Stimulated activated CD4-positive, alpha-beta T cell treated with anti-CD3 and anti-CD28 coated beads, TNF-alpha, amount 100 ng/mL, for 1 hour (primary cell): ENCODE data around the gene FKBP15.
"Not testable (repeated sequence)": the region's sequence is repeated elsewhere in the genome, so short reads cannot be mapped to it uniquely, and the experiment has no call there.

ENCODE experiments used
- DNase-seq, 3 donors: peaks; one replicate each; pipeline ENCODE4 v3.0.0-alpha.2; 2020; ENCODE audit warnings: low read depth in 3 of 3, low spot score in 1 of 3

FKBP15 gene

DNA sequence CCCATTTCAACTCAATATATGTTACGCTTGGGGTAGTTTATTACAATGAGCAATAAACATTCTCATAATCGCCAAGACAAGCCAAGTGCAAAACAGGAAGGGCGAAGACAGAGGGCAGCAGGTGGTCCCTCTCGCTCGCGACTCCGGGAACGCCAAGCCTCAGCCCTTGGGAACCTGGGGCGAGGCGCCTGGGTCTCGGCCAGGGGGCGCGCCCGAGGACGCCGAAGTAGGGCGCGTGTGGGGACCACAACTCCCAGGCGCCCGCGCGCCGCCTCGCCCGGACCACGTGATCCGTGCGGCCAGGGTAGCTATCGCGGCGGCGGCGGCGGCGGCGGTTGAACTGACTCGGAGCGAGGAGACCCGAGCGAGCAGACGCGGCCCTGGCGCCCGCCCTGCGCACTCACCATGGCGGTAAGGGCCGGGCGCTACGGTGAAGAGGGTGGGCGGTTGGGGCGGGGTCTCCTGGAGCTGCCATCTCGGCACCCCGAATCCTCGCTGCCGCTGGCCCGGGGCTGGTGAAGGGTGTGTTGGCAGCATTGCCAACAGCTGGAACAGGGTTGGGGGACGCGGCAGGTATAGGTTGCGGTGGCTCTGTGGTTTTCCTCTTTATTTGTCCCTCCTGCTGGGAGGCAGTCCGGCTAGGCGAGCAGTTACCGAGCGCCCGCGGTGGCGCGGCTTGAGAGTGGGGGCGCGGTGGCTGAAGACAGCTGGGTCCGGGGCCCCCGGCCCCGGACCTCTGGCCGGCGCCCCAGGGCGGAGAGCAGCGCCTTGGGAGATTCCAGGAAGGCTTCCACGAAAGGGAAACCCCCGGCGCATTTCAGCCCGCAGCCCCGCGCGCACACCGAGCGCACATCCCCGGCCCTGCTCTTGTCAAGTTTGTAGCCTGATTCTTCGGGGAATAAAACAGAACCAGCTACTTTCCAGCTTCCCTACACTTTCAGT, 70.1 kb downstream of the FKBP15 start, which contains the start of gene SLC31A2:
TSS of gene SLC31A2 (plus strand) at position 338 of the 942 bp plus-strand sequence. CDS start at position 406, 68 bp downstream.
- DNase-seq: peak; percentile 49 to 82 (median 65)

DNA sequence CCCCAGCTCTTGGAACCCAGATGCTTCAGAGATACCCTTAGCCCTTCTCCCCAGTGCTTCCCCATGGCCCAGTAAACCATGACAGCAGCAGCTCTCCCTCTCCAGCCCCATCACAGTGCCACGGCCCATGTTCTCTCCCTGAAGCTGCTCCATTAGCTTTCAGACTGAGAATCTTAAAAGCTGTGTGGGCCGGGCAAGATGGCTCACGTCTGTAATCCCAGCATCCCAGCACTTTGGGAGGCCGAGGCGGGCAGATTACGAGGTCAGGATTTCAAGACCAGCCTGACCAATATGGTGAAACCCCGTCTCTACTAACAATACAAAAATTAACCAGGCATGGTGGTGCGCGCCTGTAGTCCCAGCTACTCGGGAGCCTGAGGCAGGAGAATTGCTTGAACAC, 71.5 kb downstream of the FKBP15 start:
- DNase-seq: not testable (repeated sequence)

DNA sequence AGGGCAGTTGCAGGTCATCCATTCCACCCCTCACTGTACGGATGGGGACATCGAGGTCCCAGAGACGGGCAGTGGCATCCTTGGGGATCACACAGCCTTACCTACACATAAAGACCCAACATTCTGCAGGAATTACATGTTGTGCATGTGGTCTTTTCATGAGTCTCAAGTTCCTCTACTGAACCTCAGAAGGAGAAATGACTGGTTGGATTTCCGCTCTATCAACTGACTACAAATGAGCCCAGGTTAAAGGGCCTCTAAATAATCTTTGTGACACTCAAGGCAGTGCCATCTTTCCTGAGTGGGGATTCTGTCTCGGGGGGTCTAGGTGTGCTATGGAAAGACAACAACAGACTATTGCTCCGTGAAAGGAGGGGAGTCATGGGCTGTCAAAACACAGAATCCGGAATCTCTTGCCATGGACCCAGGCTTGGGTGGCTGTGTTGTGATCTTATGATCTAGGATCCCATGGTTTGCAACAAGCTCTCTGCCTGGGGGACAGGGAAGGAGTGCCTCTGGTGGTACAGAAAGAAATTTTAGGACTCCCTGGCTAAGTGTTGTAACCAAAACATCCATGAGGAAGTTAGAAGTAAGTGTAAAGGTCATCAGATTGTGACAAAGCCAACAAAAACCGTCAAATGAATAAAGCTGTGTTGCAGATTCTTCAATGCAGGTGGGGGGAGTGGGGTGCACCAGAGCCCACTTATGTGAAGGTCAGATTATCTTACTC, 72.1 kb downstream of the FKBP15 start:
- DNase-seq: no peak

DNA sequence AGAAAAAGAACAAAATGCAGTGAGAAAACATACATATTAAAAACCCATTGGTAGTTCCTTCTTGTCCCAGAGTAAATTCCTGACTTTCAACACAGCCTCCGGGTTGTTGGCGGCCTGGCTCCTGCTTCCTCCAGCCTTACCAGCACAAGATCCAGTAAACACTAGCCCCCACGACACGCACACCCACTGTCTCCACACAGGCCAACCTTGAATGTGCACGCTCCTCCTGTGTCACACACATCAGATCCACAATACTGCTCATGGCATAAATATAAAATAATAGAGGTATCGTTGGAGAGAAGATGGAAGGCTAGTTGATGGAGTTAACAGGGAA, 72.7 kb downstream of the FKBP15 start:
- DNase-seq: no peak

DNA sequence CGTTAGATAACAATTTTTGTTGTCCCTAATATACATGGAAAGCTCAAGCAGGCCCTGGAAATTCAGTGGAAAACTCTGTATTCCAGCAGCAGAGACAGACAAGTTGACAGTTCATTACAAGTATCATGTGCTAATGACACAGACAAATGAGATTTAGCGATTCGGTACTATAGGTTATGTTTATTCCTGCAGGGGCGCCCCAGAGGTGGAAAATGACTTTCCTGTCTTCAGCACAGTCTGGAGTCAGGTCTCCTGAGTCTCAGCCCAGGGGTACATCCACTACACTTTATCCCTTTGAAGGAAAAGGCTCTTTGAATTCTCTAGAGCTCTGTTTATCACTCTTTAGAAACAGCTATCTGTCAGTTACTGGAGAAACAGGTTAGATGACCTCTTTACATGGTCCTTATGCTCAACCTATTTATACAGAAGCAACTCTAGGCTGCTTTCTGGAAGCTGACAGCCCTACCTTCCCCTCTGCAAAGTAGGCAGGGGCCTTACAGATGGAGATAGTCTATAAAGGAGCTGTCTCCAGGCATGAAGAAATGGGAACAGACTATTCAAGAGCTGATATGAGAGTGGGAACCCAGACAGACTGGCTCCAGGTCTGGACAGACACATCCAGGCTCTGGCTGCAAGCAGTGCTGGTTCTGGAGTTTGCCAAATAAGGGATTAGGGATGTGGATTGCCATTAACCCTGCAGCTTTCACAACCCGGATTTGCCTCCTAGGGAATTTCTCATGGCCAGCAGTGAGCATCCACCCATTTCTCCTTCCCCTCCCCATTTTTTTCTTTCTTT, 77.4 kb downstream of the FKBP15 start:
- DNase-seq: no peak

DNA sequence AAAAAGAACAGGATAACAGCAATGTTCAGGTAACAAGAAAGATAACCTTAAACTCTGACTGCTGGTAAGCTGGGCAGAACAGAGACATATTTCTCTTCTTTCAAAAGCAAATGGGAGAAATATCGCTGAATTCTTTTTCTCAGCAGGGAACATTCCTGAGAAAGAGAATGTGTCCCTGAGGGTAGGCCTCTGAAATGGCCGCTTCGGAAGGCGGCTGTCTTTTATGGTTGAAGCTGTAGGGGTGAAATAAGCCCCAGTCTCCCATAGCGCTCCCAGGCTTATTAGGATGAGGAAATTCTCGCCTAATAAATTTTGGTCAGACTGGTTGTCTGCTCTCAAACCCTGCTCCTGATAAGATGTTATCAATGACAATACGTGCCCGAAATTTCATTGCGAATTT, 80.2 kb downstream of the FKBP15 start:
- not testable (repeated sequence) for DNase-seq

DNA sequence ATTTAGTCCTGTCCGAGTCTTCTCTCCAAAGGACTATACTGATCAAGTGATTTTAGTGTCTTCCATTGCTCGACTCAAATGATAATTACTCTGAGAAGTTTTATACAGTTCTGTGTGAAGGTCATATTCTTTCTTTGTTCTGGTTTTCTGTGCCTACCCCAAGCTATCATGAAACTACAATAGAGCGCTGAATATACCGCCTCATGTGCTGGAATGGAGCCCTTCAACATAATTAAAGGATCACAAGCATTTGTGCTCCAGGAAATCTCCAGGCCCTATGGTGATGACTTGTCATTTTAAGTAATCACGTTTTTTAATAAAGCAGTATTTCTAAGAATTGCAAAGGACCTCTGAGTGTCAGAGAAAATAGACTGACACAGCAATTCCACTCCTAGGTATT, 81.1 kb downstream of the FKBP15 start:
- DNase-seq: no peak

DNA sequence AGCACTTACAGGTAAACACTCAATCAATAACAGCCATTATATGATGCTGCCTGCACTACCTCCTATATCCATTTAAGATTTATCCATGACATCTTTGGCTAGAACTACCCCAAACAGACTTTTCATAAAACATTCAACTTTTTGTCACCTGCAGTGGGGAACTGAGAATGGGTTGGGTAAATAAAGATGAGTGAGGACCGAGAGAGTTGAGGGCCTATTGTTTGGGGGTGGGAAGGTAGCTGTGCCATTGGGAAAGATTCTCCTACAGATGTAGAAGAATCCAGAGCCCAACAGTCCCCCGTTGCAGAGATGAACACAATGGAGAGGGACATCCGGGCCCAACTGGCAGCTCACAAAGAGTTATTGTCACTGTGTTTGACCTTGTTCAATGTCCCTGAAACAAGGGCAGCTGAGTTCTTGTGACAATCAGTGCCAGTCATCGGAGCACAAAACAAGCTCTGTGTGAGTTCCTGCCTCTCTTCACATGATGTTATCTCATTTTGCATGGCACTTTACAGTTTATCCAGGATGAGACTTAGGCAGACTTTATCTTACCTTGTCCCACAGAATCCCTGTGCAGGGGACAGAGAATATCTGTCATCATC, 81.8 kb downstream of the FKBP15 start:
- DNase-seq: no peak

DNA sequence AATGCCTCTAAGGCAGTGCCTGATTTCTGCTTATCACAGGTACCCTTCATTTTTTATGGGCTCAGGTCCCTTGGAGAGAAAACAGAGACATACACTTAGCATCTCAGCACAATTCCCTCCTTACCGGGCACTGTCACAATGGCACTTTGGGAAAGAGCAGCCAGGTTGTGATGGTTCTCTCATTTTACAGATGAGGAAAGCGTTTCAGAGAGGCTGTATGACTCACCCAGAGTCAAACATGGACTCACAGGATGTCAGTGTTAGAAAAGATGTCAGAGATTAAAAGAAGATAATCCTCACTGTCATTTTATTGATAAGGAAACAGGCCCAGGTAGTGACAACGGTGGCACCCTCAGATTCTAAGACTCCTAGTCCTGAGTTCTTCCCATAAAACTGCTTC, 82.3 kb downstream of the FKBP15 start:
- no peak for DNase-seq

DNA sequence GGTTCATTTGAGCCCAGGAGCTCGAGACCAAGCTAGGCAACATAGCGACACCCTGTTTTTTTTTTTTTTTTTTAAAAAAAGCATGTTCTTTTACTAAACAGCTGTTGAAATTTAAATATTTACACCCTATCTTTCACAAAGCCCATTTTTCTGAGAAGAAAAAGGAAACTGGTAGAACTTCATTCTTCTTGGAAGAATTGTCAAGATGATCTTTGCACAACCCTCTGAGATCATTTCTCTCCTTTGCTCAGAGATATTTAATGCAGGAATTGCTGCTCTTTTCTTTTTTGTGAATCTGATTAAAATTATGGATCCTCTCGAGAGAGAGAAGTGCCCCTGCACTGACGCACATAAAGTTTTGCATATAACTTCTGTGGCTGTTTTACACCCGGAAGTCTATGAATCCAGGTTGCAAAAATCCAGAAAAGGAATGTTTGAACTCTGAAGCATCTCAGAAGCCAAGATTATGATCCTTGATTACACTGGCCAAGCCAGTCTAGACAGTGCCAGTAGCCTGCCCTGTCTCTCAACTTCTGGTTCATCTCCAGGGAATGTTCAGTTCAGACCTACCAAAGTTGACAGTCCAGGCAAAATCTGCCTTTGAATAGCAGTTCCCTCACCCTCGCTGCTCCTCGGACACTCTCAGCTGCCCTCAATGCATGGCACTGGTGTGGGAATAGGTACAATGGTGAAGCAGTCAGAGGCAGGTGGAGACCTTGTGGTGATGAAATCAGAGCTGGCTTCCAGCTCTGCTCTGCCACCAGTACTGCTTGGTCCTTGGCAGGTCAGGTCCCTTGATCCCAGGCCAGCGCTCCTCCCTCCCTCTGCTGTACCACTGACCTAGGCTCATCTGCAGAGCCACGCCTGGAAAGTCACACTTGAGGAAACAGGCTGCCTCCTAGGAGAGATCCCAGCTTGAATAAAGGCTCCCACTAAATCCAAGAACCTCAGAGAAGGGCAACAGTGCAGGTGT, 83.6 kb downstream of the FKBP15 start:
- no peak for DNase-seq

DNA sequence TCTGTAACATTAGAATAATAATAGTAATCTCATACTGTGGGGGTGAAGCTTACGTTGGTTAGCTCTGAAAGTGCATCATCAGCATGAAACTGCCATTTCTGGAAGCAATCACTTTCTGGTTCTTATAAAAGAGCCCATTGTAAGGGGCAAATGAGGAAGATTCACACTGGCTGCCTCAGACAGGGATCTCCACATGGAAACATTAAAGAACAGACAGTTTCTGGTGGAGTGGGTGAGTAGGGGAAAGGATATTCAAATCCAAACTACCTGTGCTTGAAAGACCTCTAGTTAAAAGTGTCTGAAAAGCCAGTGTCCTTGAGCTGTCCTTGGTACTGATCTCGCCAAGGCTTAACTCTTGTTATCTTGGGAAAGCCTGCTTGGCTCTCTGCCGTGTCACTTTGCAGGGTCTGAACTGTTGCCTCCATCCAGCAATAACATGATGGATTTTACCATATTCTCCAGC, 89.4 kb downstream of the FKBP15 start:
- DNase-seq: no peak

DNA sequence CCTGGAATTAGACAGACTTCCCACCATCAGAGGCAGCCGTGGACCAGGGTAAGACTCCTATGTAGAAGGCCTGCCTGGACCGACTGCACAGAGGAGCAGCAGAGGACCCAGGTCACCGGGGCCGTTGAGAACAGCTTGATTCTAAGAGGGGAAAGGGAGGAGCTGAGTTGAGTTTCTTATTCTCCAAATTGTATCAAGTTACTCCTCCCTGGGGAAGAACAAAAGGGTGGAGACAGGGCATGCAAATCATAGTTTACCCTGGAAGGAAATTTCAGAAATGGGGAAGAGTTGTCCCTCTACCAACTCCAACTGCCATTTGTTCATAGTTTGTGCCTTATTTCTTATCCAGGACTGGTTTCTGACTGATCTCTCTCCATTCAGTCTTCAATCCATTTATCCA, 91.2 kb downstream of the FKBP15 start:
- DNase-seq: no peak

DNA sequence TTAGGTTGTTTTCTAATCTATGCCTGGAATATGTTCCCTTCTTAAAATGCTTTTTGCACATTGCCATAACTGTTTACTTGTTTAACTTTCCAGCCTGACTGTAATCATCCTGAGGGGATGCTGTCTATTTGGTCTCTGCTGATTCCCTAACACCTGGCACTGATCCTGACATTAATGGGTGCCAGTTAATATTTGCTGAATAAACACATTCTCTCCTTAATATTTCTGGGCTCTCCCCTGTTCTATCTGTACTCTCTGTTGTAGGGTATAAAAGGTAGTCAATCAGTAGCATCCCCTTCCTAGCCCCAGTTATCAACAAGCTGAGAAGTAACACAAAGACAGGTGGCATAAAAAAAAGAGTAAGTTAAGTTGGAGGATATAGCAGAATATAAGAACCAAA, 91.6 kb downstream of the FKBP15 start:
- DNase-seq: no peak

DNA sequence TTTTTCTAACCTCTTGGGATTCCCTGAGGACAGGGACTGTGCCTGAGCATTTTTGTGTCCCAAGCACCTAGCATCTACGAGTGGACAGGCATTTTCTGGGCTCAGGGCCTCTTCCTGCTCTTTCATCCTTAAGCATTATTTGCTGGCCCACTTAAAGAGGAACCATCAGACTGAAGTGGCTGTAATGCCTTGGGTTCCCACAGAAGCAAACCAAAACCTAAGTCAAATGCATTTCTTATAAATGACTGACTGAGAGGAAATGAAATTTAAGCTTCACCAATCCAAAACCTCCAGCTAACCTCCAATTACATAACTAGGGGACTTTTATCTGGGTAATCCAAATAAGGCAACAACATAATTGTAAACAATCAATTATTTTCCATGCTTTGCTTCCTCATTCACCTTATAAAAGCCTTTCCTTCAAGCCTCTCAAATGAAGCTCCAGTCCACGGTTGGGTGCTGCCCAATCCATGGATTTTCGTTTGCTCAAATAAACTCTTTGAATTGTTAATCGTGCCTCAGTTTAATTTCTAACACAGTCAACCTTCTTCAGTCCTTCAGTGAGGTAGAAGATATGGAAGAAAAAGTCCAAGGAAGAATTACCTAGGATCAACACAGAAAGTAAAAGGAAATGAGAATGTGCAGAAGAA, 95.6 kb downstream of the FKBP15 start:
- no peak for DNase-seq

DNA sequence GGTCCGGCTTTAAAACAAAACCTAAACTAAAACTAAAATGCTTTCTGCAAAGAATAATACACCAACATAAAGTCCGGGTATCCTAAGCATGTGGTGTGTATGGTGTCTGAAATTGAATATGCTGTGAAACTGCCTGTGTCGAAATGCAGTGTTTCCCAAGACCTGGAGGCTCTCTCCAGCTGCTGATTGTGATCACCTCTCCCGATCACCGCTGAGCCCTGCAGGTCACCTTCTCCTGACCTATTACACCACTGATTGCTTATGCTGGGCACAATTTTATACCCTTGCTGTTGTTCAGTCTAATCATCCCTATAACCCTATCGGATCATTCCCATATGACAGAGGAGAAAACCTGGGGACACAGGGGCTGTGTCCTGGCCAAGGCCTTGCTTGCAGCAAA, 102.2 kb downstream of the FKBP15 start:
- DNase-seq: not testable (repeated sequence)
